ENCODE data around the gene TLR2. TPM values are rescaled to one million over a fixed set of nuclear protein-coding genes. Genes with fewer than 3 reads are reported as not detected.

The TLR2 gene
- total and polyA plus RNA-seq, 7 experiments from 2014 or later = 1.0 to 84.2 (median 6.5) TPM

- Histone ChIP-seq H3K4me1 (ENCODE audit: control insufficient read depth in 2 of 2, insufficient read depth in 2 of 2, low read length in 2 of 2) (no peaks in the 10 kb centered on the region), H3K9me3 (ENCODE audit: control insufficient read depth in 2 of 3, low read length in 3 of 3) (peaks cover 0 to 4% (median 0%) of the 10 kb centered on the region in 3 experiments), H3K27me3 (ENCODE audit: control insufficient read depth in 2 of 2, insufficient read depth in 2 of 2, low read length in 2 of 2) (no peaks in the 10 kb centered on the region), H3K36me3 (ENCODE audit: control insufficient read depth in 2 of 3, insufficient read depth in 3 of 3, low read length in 3 of 3) (no peaks in the 10 kb centered on the region), H3K27ac (ENCODE audit: low read depth, low read length) (no peak overlapping the region), H3K4me3 (ENCODE audit: low read length) (no peak overlapping the region)
- Mint-ChIP-seq H3K27ac (no peak overlapping the region), H3K9me3 (peaks cover 0 to 16% (median 6%) of the 10 kb centered on the region in 11 donors), H3K4me3 (no peak overlapping the region), H3K4me1 (peaks cover 0 to 6% (median 0%) of the 10 kb centered on the region in 7 donors), H3K27me3 (peaks cover 0 to 16% (median 0%) of the 10 kb centered on the region in 5 donors), H3K36me3 (peaks cover 0 to 43% (median 19%) of the 10 kb centered on the region in 5 donors)
- DNase-seq (no peak), ATAC-seq (no peak)
- intact Hi-C loops (cut with micrococcal nuclease) = no loop called here
- ChIA-PET CTCF (no interaction called here), POLR2A (no interaction called here)
These were observed 30.0 kb downstream of the TLR2 start for GRCh38 chr4:153713866-153714646.

GRCh38 chr4:153722036-153722435, 38.0 kb downstream of the TLR2 start:
- CTCF ChIA-PET = interaction anchor here (0.5 kb wide), 2 partner anchors 103 to 1091 kb away, joined by 3 read pairs; no protein-coding TSS in a partner anchor
- DNase-seq = no peak
- H3K27ac ChIP-seq (ENCODE audit: low read depth, low read length) = no peak overlapping the region
- no peaks in the 10 kb centered on the region for H3K4me1 ChIP-seq (ENCODE audit: control insufficient read depth in 2 of 2, insufficient read depth in 2 of 2, low read length in 2 of 2)
- H3K4me3 Mint-ChIP-seq = no peak overlapping the region
- intact Hi-C loops (cut with micrococcal nuclease) = no loop called here
- no peak overlapping the region for H3K27ac Mint-ChIP-seq
- H3K4me1 Mint-ChIP-seq = no peaks in the 10 kb centered on the region
- no peak overlapping the region for H3K4me3 ChIP-seq (ENCODE audit: low read length)
- peaks cover 0 to 13% (median 0%) of the 10 kb centered on the region in 5 donors for H3K27me3 Mint-ChIP-seq
- no peak for ATAC-seq
- POLR2A ChIA-PET = no interaction called here
- peaks cover 0 to 4% (median 0%) of the 10 kb centered on the region in 3 experiments for H3K9me3 ChIP-seq (ENCODE audit: control insufficient read depth in 2 of 3, low read length in 3 of 3)
- H3K9me3 Mint-ChIP-seq = peaks cover 0 to 20% (median 8%) of the 10 kb centered on the region in 11 donors
- H3K36me3 ChIP-seq (ENCODE audit: control insufficient read depth in 2 of 3, insufficient read depth in 3 of 3, low read length in 3 of 3) = no peaks in the 10 kb centered on the region
- no peaks in the 10 kb centered on the region for H3K27me3 ChIP-seq (ENCODE audit: control insufficient read depth in 2 of 2, insufficient read depth in 2 of 2, low read length in 2 of 2)
- peaks cover 0 to 56% (median 30%) of the 10 kb centered on the region in 5 donors for H3K36me3 Mint-ChIP-seq

- H3K36me3 ChIP-seq (ENCODE audit: control insufficient read depth in 2 of 3, insufficient read depth in 3 of 3, low read length in 3 of 3) = no peaks in the 10 kb centered on the region
- H3K4me3 Mint-ChIP-seq = no peak overlapping the region
- H3K4me1 Mint-ChIP-seq = peaks cover 0 to 1% (median 0%) of the 10 kb centered on the region in 7 donors
- H3K4me3 ChIP-seq (ENCODE audit: low read length) = no peak overlapping the region
- H3K36me3 Mint-ChIP-seq = peaks cover 0 to 40% (median 9%) of the 10 kb centered on the region in 5 donors
- peaks cover 0 to 15% (median 0%) of the 10 kb centered on the region in 5 donors for H3K27me3 Mint-ChIP-seq
- H3K9me3 Mint-ChIP-seq = no peaks in the 10 kb centered on the region
- H3K27ac Mint-ChIP-seq = peak overlapping the region in 1 of 9 donors; percentile 68
- CTCF ChIA-PET = no interaction called here
- POLR2A ChIA-PET = no interaction called here
- H3K9me3 ChIP-seq (ENCODE audit: control insufficient read depth in 2 of 3, low read length in 3 of 3) = no peaks in the 10 kb centered on the region
- H3K4me1 ChIP-seq (ENCODE audit: control insufficient read depth in 2 of 2, insufficient read depth in 2 of 2, low read length in 2 of 2) = no peaks in the 10 kb centered on the region
- intact Hi-C loops (cut with micrococcal nuclease) = no loop called here
- DNase-seq (no peak), ATAC-seq (no peak)
- no peak overlapping the region for H3K27ac ChIP-seq (ENCODE audit: low read depth, low read length)
- H3K27me3 ChIP-seq (ENCODE audit: control insufficient read depth in 2 of 2, insufficient read depth in 2 of 2, low read length in 2 of 2) = no peaks in the 10 kb centered on the region
These were observed 40.5 kb downstream of the TLR2 start for GRCh38 chr4:153724606-153725005.

GRCh38 chr4:153725136-153725830, 41.2 kb downstream of the TLR2 start:
- H3K27me3 ChIP-seq (ENCODE audit: control insufficient read depth in 2 of 2, insufficient read depth in 2 of 2, low read length in 2 of 2) = no peaks in the 10 kb centered on the region
- no peaks in the 10 kb centered on the region for H3K9me3 ChIP-seq (ENCODE audit: control insufficient read depth in 2 of 3, low read length in 3 of 3)
- no peak overlapping the region for H3K27ac Mint-ChIP-seq
- H3K4me3 ChIP-seq (ENCODE audit: low read length) = no peak overlapping the region
- intact Hi-C loops (cut with micrococcal nuclease) = no loop called here
- H3K27me3 Mint-ChIP-seq = peaks cover 0 to 15% (median 0%) of the 10 kb centered on the region in 5 donors
- ChIA-PET POLR2A (no interaction called here), CTCF (interaction anchor here (1.7 kb wide), 1 partner anchor 25 kb away, joined by 5 read pairs; no protein-coding TSS in a partner anchor)
- H3K4me3 Mint-ChIP-seq = no peak overlapping the region
- no peak overlapping the region for H3K27ac ChIP-seq (ENCODE audit: low read depth, low read length)
- peaks cover 0 to 1% (median 0%) of the 10 kb centered on the region in 7 donors for H3K4me1 Mint-ChIP-seq
- no peaks in the 10 kb centered on the region for H3K36me3 ChIP-seq (ENCODE audit: control insufficient read depth in 2 of 3, insufficient read depth in 3 of 3, low read length in 3 of 3)
- H3K4me1 ChIP-seq (ENCODE audit: control insufficient read depth in 2 of 2, insufficient read depth in 2 of 2, low read length in 2 of 2) = no peaks in the 10 kb centered on the region
- no peaks in the 10 kb centered on the region for H3K9me3 Mint-ChIP-seq
- no peak for ATAC-seq
- no peak for DNase-seq
- peaks cover 0 to 33% (median 9%) of the 10 kb centered on the region in 5 donors for H3K36me3 Mint-ChIP-seq

- ChIA-PET POLR2A (no interaction called here), CTCF (interaction anchor here (1.7 kb wide), 1 partner anchor 24 kb away, joined by 5 read pairs; no protein-coding TSS in a partner anchor)
- DNase-seq (no peak), ATAC-seq (no peak)
- H3K4me1 Mint-ChIP-seq = peaks cover 0 to 1% (median 0%) of the 10 kb centered on the region in 7 donors
- H3K4me1 ChIP-seq (ENCODE audit: control insufficient read depth in 2 of 2, insufficient read depth in 2 of 2, low read length in 2 of 2) = no peaks in the 10 kb centered on the region
- H3K9me3 ChIP-seq (ENCODE audit: control insufficient read depth in 2 of 3, low read length in 3 of 3) = no peaks in the 10 kb centered on the region
- peaks cover 0 to 15% (median 0%) of the 10 kb centered on the region in 5 donors for H3K27me3 Mint-ChIP-seq
- H3K36me3 ChIP-seq (ENCODE audit: control insufficient read depth in 2 of 3, insufficient read depth in 3 of 3, low read length in 3 of 3) = no peaks in the 10 kb centered on the region
- intact Hi-C loops (cut with micrococcal nuclease) = no loop called here
- no peak overlapping the region for H3K27ac ChIP-seq (ENCODE audit: low read depth, low read length)
- H3K27ac Mint-ChIP-seq = no peak overlapping the region
- H3K27me3 ChIP-seq (ENCODE audit: control insufficient read depth in 2 of 2, insufficient read depth in 2 of 2, low read length in 2 of 2) = no peaks in the 10 kb centered on the region
- H3K9me3 Mint-ChIP-seq = no peaks in the 10 kb centered on the region
- H3K4me3 Mint-ChIP-seq = no peak overlapping the region
- peaks cover 0 to 29% (median 5%) of the 10 kb centered on the region in 5 donors for H3K36me3 Mint-ChIP-seq
- H3K4me3 ChIP-seq (ENCODE audit: low read length) = no peak overlapping the region
These were observed 41.7 kb downstream of the TLR2 start for GRCh38 chr4:153725831-153726154.

GRCh38 chr4:153728151-153728550, 44.1 kb downstream of the TLR2 start:
- H3K4me3 ChIP-seq (ENCODE audit: low read length) = no peak overlapping the region
- Mint-ChIP-seq H3K4me3 (no peak overlapping the region), H3K27ac (no peak overlapping the region), H3K27me3 (peaks cover 0 to 21% (median 0%) of the 10 kb centered on the region in 5 donors), H3K9me3 (no peaks in the 10 kb centered on the region), H3K4me1 (peaks cover 0 to 5% (median 0%) of the 10 kb centered on the region in 7 donors), H3K36me3 (peaks cover 0 to 18% (median 0%) of the 10 kb centered on the region in 5 donors)
- ChIA-PET POLR2A (no interaction called here), CTCF (no interaction called here)
- no peak for DNase-seq
- no peaks in the 10 kb centered on the region for H3K36me3 ChIP-seq (ENCODE audit: control insufficient read depth in 2 of 3, insufficient read depth in 3 of 3, low read length in 3 of 3)
- H3K9me3 ChIP-seq (ENCODE audit: control insufficient read depth in 2 of 3, low read length in 3 of 3) = no peaks in the 10 kb centered on the region
- no peaks in the 10 kb centered on the region for H3K4me1 ChIP-seq (ENCODE audit: control insufficient read depth in 2 of 2, insufficient read depth in 2 of 2, low read length in 2 of 2)
- H3K27me3 ChIP-seq (ENCODE audit: control insufficient read depth in 2 of 2, insufficient read depth in 2 of 2, low read length in 2 of 2) = no peaks in the 10 kb centered on the region
- intact Hi-C loops (cut with micrococcal nuclease) = no loop called here
- no peak overlapping the region for H3K27ac ChIP-seq (ENCODE audit: low read depth, low read length)
- no peak for ATAC-seq
